Caco-2 (cell line): Measurements from ENCODE around the gene RNF114. TPM values are rescaled to one million over a fixed set of nuclear protein-coding genes. Genes with fewer than 3 reads are reported as not detected.

Source experiments
- Bru-seq: library from RNA; stranded (reverse); fragments of 400-500 nt; gene quantifications from one replicate; lab custom pipeline; 2021; lab: Mats Ljungman, UMichigan
- BruChase-seq, 2 experiments: library from RNA; stranded (reverse); fragments of 400-500 nt; gene quantifications; one replicate each; lab custom pipeline; 2021; lab: Mats Ljungman, UMichigan
- BruUV-seq: library from RNA; stranded (reverse); fragments of 400-500 nt; replicated peaks from 2 replicates; lab custom pipeline; 2021; lab: Mats Ljungman, UMichigan
- CTCF ChIA-PET: fragments of 300-600 bp; sonication (Branson Sonifier 250); formaldehyde crosslinking; loops from one replicate; lab custom pipeline; 2022; ENCODE audit warnings: antibody characterized with exemption; lab: Charles Lee
- POLR2A ChIA-PET: fragments of 300-600 bp; sonication (Branson Sonifier 250); formaldehyde crosslinking; loops from one replicate; lab custom pipeline; 2022; ENCODE audit warnings: antibody characterized with exemption; lab: Charles Lee
- DNase-seq, 2 experiments: peaks; one replicate each; pipeline versions ENCODE4 v3.0.0 to v3.0.0-alpha.2; 2020 to 2022
- H3K27me3 ChIP-seq: replicated peaks from 2 replicates; pipeline ENCODE4 v1.6.0; 2011; ENCODE audit warnings: low read length; ENCODE audit not compliant: control insufficient read depth, insufficient read depth
- H3K36me3 ChIP-seq: 2 replicates; pipeline ENCODE4 v1.5.1; 2011; ENCODE audit warnings: low read length; ENCODE audit not compliant: control insufficient read depth, insufficient read depth
- H3K4me1 ChIP-seq: fragments of 250-450 bp; sonication (Bioruptor Pico); 2 replicates; pipeline ENCODE4 v1.5.1; 2020; ENCODE audit warnings: mild to moderate bottlenecking
- H3K4me3 ChIP-seq: 2 replicates; pipeline ENCODE4 v1.5.1; 2011; ENCODE audit warnings: low read depth, mild to moderate bottlenecking, control low read depth, low read length
- H3K9me3 ChIP-seq: fragments of 250-450 bp; sonication (Bioruptor Pico); 2 replicates; pipeline ENCODE4 v1.5.1; 2020; ENCODE audit warnings: mild to moderate bottlenecking, moderate library complexity
- H3K27ac Mint-ChIP-seq: one replicate; pipeline ENCODE4 v1.8.0; 2022; ENCODE audit warnings: mixed read lengths; ENCODE audit not compliant: unreplicated experiment
- H3K27me3 Mint-ChIP-seq: one replicate; pipeline ENCODE4 v1.8.0; 2022; ENCODE audit warnings: mixed read lengths; ENCODE audit not compliant: insufficient read depth, unreplicated experiment
- H3K36me3 Mint-ChIP-seq: one replicate; pipeline ENCODE4 v1.8.0; 2022; ENCODE audit warnings: mild to moderate bottlenecking, mixed read lengths; ENCODE audit not compliant: insufficient read depth, unreplicated experiment
- H3K4me1 Mint-ChIP-seq: one replicate; pipeline ENCODE4 v1.8.0; 2022; ENCODE audit warnings: low read depth, mixed read lengths; ENCODE audit not compliant: unreplicated experiment
- H3K4me3 Mint-ChIP-seq: one replicate; pipeline ENCODE4 v1.8.0; 2022; ENCODE audit warnings: mild to moderate bottlenecking, moderate library complexity, mixed read lengths; ENCODE audit not compliant: unreplicated experiment
- H3K9me3 Mint-ChIP-seq: one replicate; pipeline ENCODE4 v1.8.0; 2022; ENCODE audit warnings: mixed read lengths; ENCODE audit not compliant: unreplicated experiment
- intact Hi-C: fragments of 100-400 bp; cut with micrococcal nuclease; formaldehyde crosslinking; loops from one replicate; pipeline ENCODE4 v1.10.0; 2022; ENCODE audit not compliant: unreplicated experiment
- long read RNA-seq: library from polyadenylated mRNA; stranded (forward); transcript quantifications from one replicate; pipeline ENCODE4 v2.0.0, GENCODE V29; 2022
- total RNA-seq: library from RNA; stranded (reverse); gene quantifications from 2 replicates; pipeline ENCODE4 v1.2.3, GENCODE V29; 2022
- TF ChIP-seq, protein P1 (sequence below), 2 experiments: fragments of 200-600 bp in 1 of 2; IDR thresholded peaks; 1 replicate in 1 of 2; 2 replicates in 1 of 2; pipeline versions ENCODE4 v1.5.1 to v1.8.0; 2011 to 2022; ENCODE audit warnings: antibody characterized with exemption in 1 of 2, control low read depth in 1 of 2, inconsistent platforms in 1 of 2, low read depth in 1 of 2, low read length in 1 of 2, mild to moderate bottlenecking in 1 of 2, moderate library complexity in 1 of 2; ENCODE audit not compliant: insufficient read depth in 1 of 2, severe bottlenecking in 1 of 2, unreplicated experiment in 1 of 2

The RNF114 gene
- total RNA-seq: 146 and 154 TPM in 2 replicates
- Bru-seq, nascent RNA: percentile 96 among the genes with signal in this experiment
- BruChase-seq, experiment 1, labeled RNA remaining after a 2-hour chase: percentile 98 among the genes with signal in this experiment
- BruChase-seq, experiment 2, labeled RNA remaining after a 6-hour chase: percentile 94 among the genes with signal in this experiment
- long read RNA-seq, transcript RNF114-201 (6 exons, 2,503 nt): major isoform, 253 of 296 reads
- long read RNA-seq, transcript RNF114-203 (6 exons, 2,438 nt): minor isoform, 6 of 296 reads
- long read RNA-seq, partial matches to known transcripts: 4 of 296 reads
- long read RNA-seq, other reads (novel, unspliced or antisense): 27 of 296 reads

GRCh38 chr20:49936153-49937026 is at the start of gene RNF114:
Gene RNF114, plus strand, starts transcription at chr20:49936397. Its CDS starts 16 bp downstream, at chr20:49936413.
- H3K27me3 Mint-ChIP-seq: no peaks in the 10 kb centered on the region
- Histone ChIP-seq H3K9me3 (no peaks in the 10 kb centered on the region), H3K4me1 (peaks cover 32% of the 10 kb centered on the region), H3K27me3 (no peaks in the 10 kb centered on the region), H3K36me3 (peaks cover 4% of the 10 kb centered on the region; the same call in 1 of the 2 replicates), H3K4me3 (peak within 1 kb of the TSS; percentile 87)
- ChIA-PET CTCF (interaction anchor here (0.9 to 3.7 kb wide), 8 partner anchors 9 to 326 kb away, joined by 3 to 33 read pairs (median 7); partner anchors contain the start of gene SPATA2), POLR2A (interaction anchor here (0.5 to 4.4 kb wide), 13 partner anchors 9 to 994 kb away, joined by 3 to 123 read pairs (median 4); partner anchors contain the start of gene SPATA2)
- DNase-seq: peak; percentile 94 to 98
- peak within 1 kb of the TSS; percentile 93 for H3K4me3 Mint-ChIP-seq
- TF ChIP-seq, protein P1, sequence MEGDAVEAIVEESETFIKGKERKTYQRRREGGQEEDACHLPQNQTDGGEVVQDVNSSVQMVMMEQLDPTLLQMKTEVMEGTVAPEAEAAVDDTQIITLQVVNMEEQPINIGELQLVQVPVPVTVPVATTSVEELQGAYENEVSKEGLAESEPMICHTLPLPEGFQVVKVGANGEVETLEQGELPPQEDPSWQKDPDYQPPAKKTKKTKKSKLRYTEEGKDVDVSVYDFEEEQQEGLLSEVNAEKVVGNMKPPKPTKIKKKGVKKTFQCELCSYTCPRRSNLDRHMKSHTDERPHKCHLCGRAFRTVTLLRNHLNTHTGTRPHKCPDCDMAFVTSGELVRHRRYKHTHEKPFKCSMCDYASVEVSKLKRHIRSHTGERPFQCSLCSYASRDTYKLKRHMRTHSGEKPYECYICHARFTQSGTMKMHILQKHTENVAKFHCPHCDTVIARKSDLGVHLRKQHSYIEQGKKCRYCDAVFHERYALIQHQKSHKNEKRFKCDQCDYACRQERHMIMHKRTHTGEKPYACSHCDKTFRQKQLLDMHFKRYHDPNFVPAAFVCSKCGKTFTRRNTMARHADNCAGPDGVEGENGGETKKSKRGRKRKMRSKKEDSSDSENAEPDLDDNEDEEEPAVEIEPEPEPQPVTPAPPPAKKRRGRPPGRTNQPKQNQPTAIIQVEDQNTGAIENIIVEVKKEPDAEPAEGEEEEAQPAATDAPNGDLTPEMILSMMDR (IDR thresholded peaks at IDR 0.05; ENCODE audit: insufficient read depth in 1 of 2, low read depth in 1 of 2, low read length in 1 of 2, severe bottlenecking in 1 of 2, unreplicated experiment in 1 of 2): peak in 1 of 2 experiments; percentile 11
- no peaks in the 10 kb centered on the region for H3K9me3 Mint-ChIP-seq
- no TSS peak for BruUV-seq
- H3K36me3 Mint-ChIP-seq: peaks cover 46% of the 10 kb centered on the region
- peak within 1 kb of the TSS; percentile 91 for H3K27ac Mint-ChIP-seq
- peaks cover 38% of the 10 kb centered on the region for H3K4me1 Mint-ChIP-seq
- intact Hi-C loops: loop anchor here (1.0 to 2.0 kb wide), 2 partner anchors 20 to 40 kb away; no protein-coding TSS in a partner anchor

- CTCF ChIA-PET: interaction anchor here (0.5 to 2.2 kb wide), 9 partner anchors 21 to 349 kb away, joined by 3 to 10 read pairs (median 4); no protein-coding TSS in a partner anchor
- peaks cover 36% of the 10 kb centered on the region for H3K36me3 Mint-ChIP-seq
- Histone ChIP-seq H3K27me3 (no peaks in the 10 kb centered on the region), H3K36me3 (peaks cover 2% of the 10 kb centered on the region; the same call in 1 of the 2 replicates), H3K9me3 (no peaks in the 10 kb centered on the region), H3K4me3 (no peak overlapping the region), H3K4me1 (no peaks in the 10 kb centered on the region)
- intact Hi-C loops: no loop called here
- TF ChIP-seq, protein P1 (IDR thresholded peaks at IDR 0.05; ENCODE audit: insufficient read depth in 1 of 2, low read depth in 1 of 2, low read length in 1 of 2, severe bottlenecking in 1 of 2, unreplicated experiment in 1 of 2): no peak
- H3K9me3 Mint-ChIP-seq: no peaks in the 10 kb centered on the region
- no peak overlapping the region for H3K27ac Mint-ChIP-seq
- no peaks in the 10 kb centered on the region for H3K27me3 Mint-ChIP-seq
- H3K4me1 Mint-ChIP-seq: peaks cover 10% of the 10 kb centered on the region
- DNase-seq: peak in 1 of 2 experiments; percentile 34
- POLR2A ChIA-PET: interaction anchor here (0.6 kb wide), 1 partner anchor 29 kb away, joined by 3 read pairs; no protein-coding TSS in a partner anchor
- H3K4me3 Mint-ChIP-seq: no peak overlapping the region
- BruUV-seq: no TSS peak
These were observed 49.5 kb upstream of the RNF114 start for GRCh38 chr20:49886571-49887213.
